IPS-20b (cell line): ENCODE results near the gene NUDT5.
A peak's percentile ranks its signal among the peaks of the same experiment; 100 is the strongest.

ENCODE experiments used
- H3K27ac ChIP-seq: one replicate; pipeline ENCODE4 v1.5.1; 2013; ENCODE audit warnings: low read length
- H3K27me3 ChIP-seq: 2 replicates; pipeline ENCODE4 v1.6.1; 2013; ENCODE audit warnings: mild to moderate bottlenecking, low read length, inconsistent platforms; ENCODE audit not compliant: insufficient read depth
- H3K36me3 ChIP-seq: 2 replicates; pipeline ENCODE4 v1.6.1; 2013; ENCODE audit warnings: low read depth, mild to moderate bottlenecking, inconsistent platforms, low read length, moderate library complexity; ENCODE audit not compliant: insufficient read depth
- H3K4me1 ChIP-seq: 2 replicates; pipeline ENCODE4 v1.6.1; 2013; ENCODE audit warnings: mild to moderate bottlenecking, control low read depth, inconsistent platforms, low read length, moderate library complexity; ENCODE audit not compliant: insufficient read depth
- H3K4me3 ChIP-seq: 2 replicates; pipeline ENCODE4 v1.5.1; 2013; ENCODE audit warnings: mild to moderate bottlenecking, low read length, inconsistent platforms
- H3K9ac ChIP-seq: 2 replicates; pipeline ENCODE4 v1.6.1; 2013; ENCODE audit warnings: low read depth, mild to moderate bottlenecking, inconsistent platforms, low read length, moderate library complexity
- H3K9me3 ChIP-seq: 2 replicates; pipeline ENCODE4 v1.6.1; 2013; ENCODE audit warnings: mild to moderate bottlenecking, low read depth, low read length, inconsistent platforms; ENCODE audit not compliant: insufficient read depth

NUDT5 gene

DNA sequence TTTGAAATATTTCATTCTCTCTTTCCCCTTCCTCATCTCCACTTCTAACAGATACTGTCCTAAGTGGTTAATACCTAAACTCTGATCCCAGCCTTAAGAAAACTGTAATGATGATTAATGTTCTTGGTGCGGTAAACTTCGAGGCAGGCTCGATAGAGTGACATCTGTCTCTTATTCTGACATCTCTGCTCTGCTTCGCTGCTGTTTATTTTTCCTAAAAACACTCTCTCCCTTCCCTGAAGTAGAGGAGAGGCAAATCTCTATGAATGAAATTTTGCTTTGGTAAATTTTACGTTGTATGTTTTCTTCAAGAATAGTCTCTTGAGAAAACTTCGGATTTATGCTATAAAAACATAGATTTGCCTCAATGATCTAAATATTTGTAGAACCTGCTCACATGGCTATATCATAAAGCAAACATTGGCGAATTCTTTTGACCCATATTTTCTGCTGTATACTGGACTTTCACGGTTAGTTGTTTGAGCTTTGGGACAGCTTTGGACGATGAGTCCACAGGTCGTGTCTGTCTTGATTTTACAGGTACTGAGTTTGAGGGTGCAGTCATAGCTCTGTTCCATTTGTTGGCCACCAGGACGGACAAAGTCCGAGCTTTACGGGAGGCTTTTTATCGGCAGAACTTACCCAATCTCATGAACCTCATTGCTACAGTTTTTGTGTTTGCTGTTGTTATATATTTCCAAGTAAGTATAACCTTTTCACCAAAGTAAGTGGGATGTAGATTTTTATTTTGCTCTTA lies 39.1 kb downstream of the NUDT5 start:
- H3K9me3 ChIP-seq: no peaks in the 10 kb centered on the region
- H3K36me3 ChIP-seq: peaks cover 35% of the 10 kb centered on the region
- no peak overlapping the region for H3K27ac ChIP-seq
- H3K9ac ChIP-seq: no peak overlapping the region
- no peaks in the 10 kb centered on the region for H3K4me1 ChIP-seq
- H3K27me3 ChIP-seq: no peaks in the 10 kb centered on the region
- no peak overlapping the region for H3K4me3 ChIP-seq

DNA sequence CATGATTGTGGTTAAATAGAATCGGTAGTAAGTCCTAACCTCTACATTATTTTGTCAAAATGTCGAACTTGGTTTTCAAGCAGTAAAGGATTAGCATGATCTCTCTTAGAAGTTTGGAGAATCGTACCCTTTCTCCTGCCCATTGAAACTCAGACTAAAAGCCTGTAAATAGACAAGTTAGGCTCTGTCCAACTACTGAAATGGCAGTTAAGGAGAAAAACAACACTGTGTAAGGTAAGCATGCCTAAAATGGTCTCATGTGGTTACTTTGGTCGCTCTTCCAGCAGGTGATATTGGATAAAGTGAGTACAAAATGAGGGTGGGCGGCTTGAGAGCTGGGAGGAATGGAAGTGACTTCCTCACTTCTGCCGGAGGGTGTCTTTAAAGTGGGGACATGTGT lies 41.2 kb downstream of the NUDT5 start:
- no peaks in the 10 kb centered on the region for H3K4me1 ChIP-seq
- H3K9me3 ChIP-seq: no peaks in the 10 kb centered on the region
- no peaks in the 10 kb centered on the region for H3K27me3 ChIP-seq
- no peak overlapping the region for H3K27ac ChIP-seq
- H3K36me3 ChIP-seq: peaks cover 32% of the 10 kb centered on the region
- no peak overlapping the region for H3K4me3 ChIP-seq
- H3K9ac ChIP-seq: no peak overlapping the region

DNA sequence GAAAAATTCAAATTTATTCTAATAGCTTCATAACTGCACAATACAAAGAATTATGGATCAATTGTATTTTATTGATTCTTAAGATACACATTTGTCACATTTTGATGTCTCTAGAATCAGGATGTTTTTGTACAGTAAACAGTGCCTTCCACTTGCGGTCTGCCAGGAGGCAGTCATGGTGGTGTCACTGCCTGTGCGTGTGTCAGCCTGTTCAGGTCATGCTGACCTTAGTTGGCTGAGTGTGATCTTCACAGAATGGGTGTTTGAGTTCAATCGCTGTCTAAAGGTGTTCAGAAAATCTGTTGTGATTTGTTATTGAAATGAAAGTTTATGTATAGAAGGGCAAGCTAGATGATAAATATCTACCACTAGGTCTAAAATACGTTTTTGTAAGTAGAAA lies 45.5 kb downstream of the NUDT5 start:
- Histone ChIP-seq H3K27me3 (no peaks in the 10 kb centered on the region), H3K4me3 (no peak overlapping the region), H3K4me1 (no peaks in the 10 kb centered on the region), H3K36me3 (peaks cover 11% of the 10 kb centered on the region), H3K9me3 (no peaks in the 10 kb centered on the region), H3K9ac (no peak overlapping the region), H3K27ac (no peak overlapping the region)

DNA sequence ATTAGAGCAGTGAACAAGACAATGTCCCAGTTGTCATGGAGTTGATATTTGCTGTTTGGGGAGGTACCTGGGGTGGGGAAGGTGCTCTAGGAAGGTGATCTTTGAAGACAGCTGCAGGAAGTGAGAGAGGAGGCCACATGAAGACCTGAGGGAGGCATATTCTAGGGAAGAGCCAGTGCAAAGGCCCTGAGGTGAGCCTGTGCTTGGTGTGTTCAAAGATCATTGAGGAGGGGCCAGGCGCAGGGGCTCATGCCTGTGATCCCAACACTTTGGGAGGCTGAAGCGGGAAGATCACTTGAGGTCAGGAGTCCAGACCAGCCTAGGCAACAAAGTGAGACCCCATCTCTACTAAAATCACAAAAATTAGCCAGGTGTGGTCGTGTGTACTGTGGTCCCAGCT lies 51.2 kb downstream of the NUDT5 start:
- H3K4me3 ChIP-seq: no peak overlapping the region
- no peak overlapping the region for H3K9ac ChIP-seq
- no peaks in the 10 kb centered on the region for H3K27me3 ChIP-seq
- no peaks in the 10 kb centered on the region for H3K4me1 ChIP-seq
- H3K36me3 ChIP-seq: peaks cover 26% of the 10 kb centered on the region
- no peak overlapping the region for H3K27ac ChIP-seq
- no peaks in the 10 kb centered on the region for H3K9me3 ChIP-seq

DNA sequence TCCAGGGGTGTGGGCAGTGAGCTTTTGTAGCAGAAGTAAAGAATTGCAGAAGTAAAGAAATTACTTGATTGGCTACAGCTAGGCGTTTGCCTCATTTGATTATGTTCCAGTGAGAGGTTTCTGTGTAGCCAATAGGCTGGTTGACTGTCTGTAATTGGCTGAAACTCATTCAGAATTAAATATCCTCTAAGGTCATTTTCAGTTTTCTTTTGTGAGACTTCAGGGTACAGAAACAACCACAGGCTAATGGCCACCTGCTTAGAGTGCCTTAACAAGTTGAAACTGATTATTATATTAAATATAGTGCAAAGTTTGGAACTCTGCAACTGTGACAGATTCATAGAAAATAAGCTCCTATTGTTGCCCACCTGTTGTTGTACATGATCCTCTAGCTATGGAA lies 55.7 kb downstream of the NUDT5 start:
- H3K9ac ChIP-seq: no peak overlapping the region
- no peaks in the 10 kb centered on the region for H3K9me3 ChIP-seq
- no peak overlapping the region for H3K4me3 ChIP-seq
- H3K27ac ChIP-seq: no peak overlapping the region
- no peaks in the 10 kb centered on the region for H3K4me1 ChIP-seq
- H3K36me3 ChIP-seq: peaks cover 52% of the 10 kb centered on the region
- H3K27me3 ChIP-seq: no peaks in the 10 kb centered on the region

DNA sequence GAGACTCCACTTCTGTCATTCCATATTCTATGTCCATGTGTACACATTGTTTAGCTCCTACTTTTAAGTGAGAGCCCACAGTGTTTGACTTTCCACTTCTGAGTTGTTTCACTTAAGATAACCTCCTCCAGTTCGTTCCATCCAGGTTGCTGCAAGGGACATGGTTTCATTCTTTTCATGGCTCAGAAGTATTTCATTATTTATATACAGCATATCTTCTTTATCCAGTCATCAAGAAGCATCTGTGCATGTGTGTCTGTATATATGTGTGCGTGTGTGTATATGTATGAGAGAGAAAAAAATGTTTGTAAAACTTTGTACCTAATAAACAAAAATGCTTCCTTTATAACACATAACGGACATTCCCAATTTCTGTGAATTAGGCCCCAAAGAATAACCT lies 60.1 kb downstream of the NUDT5 start:
- Histone ChIP-seq H3K4me3 (no peak overlapping the region), H3K27ac (no peak overlapping the region), H3K9ac (no peak overlapping the region), H3K36me3 (peaks cover 34% of the 10 kb centered on the region), H3K9me3 (no peaks in the 10 kb centered on the region), H3K27me3 (no peaks in the 10 kb centered on the region), H3K4me1 (no peaks in the 10 kb centered on the region)

DNA sequence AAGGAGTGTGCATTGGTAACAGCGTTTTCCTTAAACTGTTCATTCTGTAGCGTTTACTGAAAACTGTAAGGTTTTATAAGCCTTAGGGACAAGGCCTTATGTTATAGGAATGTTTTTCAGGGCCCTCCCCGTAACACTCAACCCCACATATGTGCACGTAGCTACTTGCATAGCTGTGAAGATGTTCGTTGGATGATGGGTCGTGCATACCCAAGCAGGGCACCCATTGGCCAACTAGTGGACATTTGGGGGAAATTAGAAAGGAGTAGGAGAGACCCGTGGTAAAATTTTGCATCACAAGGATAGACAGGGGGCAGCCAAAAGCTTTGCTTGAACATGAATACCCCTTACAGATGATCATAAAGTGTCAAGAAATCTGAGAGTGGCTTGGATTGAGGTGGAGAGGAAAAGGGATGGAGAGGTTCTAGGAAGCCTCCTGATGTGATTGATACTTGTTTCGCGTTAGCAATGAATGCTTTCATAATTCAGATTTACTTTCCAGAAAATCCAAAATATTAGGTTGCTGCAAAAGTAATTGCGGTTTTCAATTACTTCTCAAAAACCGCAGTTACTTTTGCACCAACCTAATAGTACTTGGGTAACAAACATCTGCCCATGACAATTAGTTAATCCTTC lies 65.3 kb downstream of the NUDT5 start:
- H3K36me3 ChIP-seq: peaks cover 4% of the 10 kb centered on the region; the same call in 1 of the 2 replicates
- peak overlapping the region; percentile 63; the same call in 1 of the 2 replicates for H3K9ac ChIP-seq
- no peaks in the 10 kb centered on the region for H3K4me1 ChIP-seq
- no peaks in the 10 kb centered on the region for H3K27me3 ChIP-seq
- no peaks in the 10 kb centered on the region for H3K9me3 ChIP-seq
- no peak overlapping the region for H3K27ac ChIP-seq
- H3K4me3 ChIP-seq: peak overlapping the region; percentile 98

DNA sequence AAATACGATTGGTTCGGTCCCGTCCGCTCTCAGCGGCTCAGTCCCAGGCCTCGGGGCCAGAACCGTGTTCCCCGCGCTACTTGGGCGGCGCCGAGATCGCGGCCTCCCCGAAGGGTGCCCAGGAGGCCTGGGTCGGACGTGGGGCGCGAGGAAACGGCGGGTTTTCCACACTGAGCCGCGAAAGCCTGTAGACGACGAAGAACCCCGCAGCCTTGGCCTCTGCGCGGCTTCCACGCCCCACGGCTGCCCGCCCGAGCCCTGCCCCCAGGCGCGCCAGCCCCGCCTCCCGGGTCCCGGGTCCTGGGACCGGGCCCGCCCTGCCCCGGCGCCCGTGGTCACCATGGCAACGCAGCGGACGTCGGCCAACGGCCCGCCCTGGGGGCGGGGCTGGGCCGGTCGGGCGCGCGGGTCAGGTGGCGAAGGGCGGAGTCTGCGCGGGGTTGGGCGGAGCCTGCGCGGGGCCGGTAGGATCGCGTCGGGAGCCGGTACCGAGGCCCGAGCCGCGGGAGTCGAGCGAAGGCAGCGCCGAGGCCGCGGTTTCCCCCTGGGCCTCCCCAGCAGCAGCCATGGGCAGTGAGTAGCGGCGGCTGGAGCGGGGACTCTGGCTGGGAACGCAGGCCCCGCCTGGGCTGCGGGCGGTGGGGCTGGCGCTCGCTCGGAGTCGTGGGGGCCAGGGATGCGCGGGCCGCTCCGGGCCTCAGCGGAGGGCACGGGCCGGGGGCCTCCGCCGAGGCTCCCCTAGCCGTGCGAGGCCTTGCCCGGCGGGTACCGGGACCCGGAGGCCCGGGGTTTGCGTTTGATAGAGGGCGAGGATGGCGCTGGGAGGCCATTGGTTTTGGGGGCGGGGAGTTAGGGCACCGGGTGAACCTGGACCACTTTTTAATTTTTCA lies 66.2 kb downstream of the NUDT5 start, which contains the start of gene SEC61A2:
Gene SEC61A2 (plus strand): TSS at position 456 of the 890 bp plus-strand sequence. CDS start 111 bp downstream, at position 567.
- Histone ChIP-seq H3K27me3 (no peaks in the 10 kb centered on the region), H3K4me3 (peak within 1 kb of the TSS; percentile 98), H3K27ac (peak within 1 kb of the TSS; percentile 56), H3K4me1 (no peaks in the 10 kb centered on the region), H3K9me3 (no peaks in the 10 kb centered on the region), H3K36me3 (0 out of 2 replicates have a peak, but pooled peaks cover 4% of the 10 kb centered on the region), H3K9ac (peak within 1 kb of the TSS; percentile 74)

DNA sequence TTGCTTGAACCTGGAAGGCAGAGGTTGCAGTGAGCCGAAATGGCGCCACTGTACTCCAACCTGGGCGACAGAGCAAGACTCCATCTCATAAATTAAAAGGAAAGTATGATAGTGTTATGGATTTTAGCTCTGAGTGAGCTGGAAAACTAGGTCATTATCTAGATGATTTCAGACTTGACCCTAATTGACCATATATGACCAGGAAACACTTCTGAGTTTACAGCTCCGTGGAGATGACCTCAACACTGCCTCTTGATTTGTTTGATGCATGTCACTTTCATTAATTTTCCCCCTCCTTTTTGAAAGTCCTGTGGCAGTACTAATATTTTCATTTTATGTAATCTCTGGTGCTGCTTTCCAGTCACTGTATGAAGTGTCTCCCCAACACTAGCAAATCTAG lies 74.0 kb downstream of the NUDT5 start:
- no peak overlapping the region for H3K9ac ChIP-seq
- no peaks in the 10 kb centered on the region for H3K27me3 ChIP-seq
- H3K36me3 ChIP-seq: peaks cover 61% of the 10 kb centered on the region
- no peak overlapping the region for H3K4me3 ChIP-seq
- H3K27ac ChIP-seq: no peak overlapping the region
- H3K9me3 ChIP-seq: no peaks in the 10 kb centered on the region
- H3K4me1 ChIP-seq: no peaks in the 10 kb centered on the region
